B cell (primary cell): ENCODE measurements around the gene ECM2. TPM values are rescaled to one million over a fixed set of nuclear protein-coding genes. Genes with fewer than 3 reads are reported as not detected.

ENCODE experiments used
- ATAC-seq: fragments of 200-7000 bp; cut with Tn5 transposase; one replicate; pipeline ENCODE4 v1.10.0; 2021; ENCODE audit warnings: low read depth, mild to moderate bottlenecking, moderate number of reproducible peaks, moderate library complexity
- CTCF ChIA-PET: fragments of 350-600 bp; sonication (Branson Sonifier 250); formaldehyde crosslinking; loops from one replicate; lab custom pipeline; 2021; ENCODE audit warnings: antibody characterized with exemption, inconsistent platforms; lab: Charles Lee
- POLR2A ChIA-PET: fragments of 350-600 bp; sonication (Branson Sonifier 250); formaldehyde crosslinking; loops from one replicate; lab custom pipeline; 2021; ENCODE audit warnings: antibody characterized with exemption; lab: Charles Lee
- DNase-seq: peaks from one replicate; pipeline ENCODE4 v3.0.0; 2013
- H2AFZ ChIP-seq: 2 replicates; pipeline ENCODE4 v1.6.1; 2012; ENCODE audit warnings: mild to moderate bottlenecking, low read depth, low read length; ENCODE audit not compliant: insufficient read depth, poor library complexity, severe bottlenecking
- H3K27ac ChIP-seq, 2 donors: 1 replicate in 1 of 2; 2 replicates in 1 of 2; pipeline ENCODE4 v1.5.1; 2012 to 2013; ENCODE audit warnings: low read length in 2 of 2, mild to moderate bottlenecking in 2 of 2, moderate library complexity in 1 of 2
- H3K27me3 ChIP-seq, 4 experiments: fragments of 200-600 bp in 1 of 4; sonication (generic) in 1 of 4; replicated peaks in 1 of 4; 1 replicate in 2 of 4; 2 replicates in 2 of 4; pipeline versions ENCODE4 v1.6.1 to v1.7.0; 2013 to 2016; ENCODE audit warnings: low read length in 3 of 4, mild to moderate bottlenecking in 2 of 4, mixed read lengths in 1 of 4, moderate library complexity in 1 of 4; ENCODE audit not compliant: insufficient read depth in 4 of 4, control insufficient read depth in 3 of 4; ENCODE audit errors: control extremely low read depth in 1 of 4
- H3K36me3 ChIP-seq, 2 experiments: replicated peaks in 1 of 2; 1 replicate in 1 of 2; 2 replicates in 1 of 2; pipeline versions ENCODE4 v1.6.1 to v1.7.1; 2013; ENCODE audit warnings: low read length in 1 of 2; ENCODE audit not compliant: insufficient read depth in 2 of 2, control insufficient read depth in 1 of 2; ENCODE audit errors: control extremely low read depth in 1 of 2, extremely low read depth in 1 of 2
- H3K4me1 ChIP-seq, 2 donors: fragments of 200-600 bp in 1 of 2; sonication (generic) in 1 of 2; 1 replicate in 1 of 2; 2 replicates in 1 of 2; pipeline versions ENCODE4 v1.5.1 to v1.6.1; 2013 to 2017; ENCODE audit warnings: low read length in 2 of 2; ENCODE audit not compliant: control insufficient read depth in 2 of 2, insufficient read depth in 2 of 2
- H3K4me2 ChIP-seq: replicated peaks from 2 replicates; pipeline ENCODE3; 2012; ENCODE audit warnings: mild to moderate bottlenecking, low read depth, low read length; ENCODE audit not compliant: poor library complexity, severe bottlenecking
- H3K4me3 ChIP-seq, 5 experiments: fragments of 200-600 bp in 1 of 5; sonication (generic) in 1 of 5; 1 replicate in 3 of 5; 2 replicates in 2 of 5; pipeline versions ENCODE4 v1.5.1 to v1.7.0; 2011 to 2016; ENCODE audit warnings: low read length in 4 of 5, mild to moderate bottlenecking in 4 of 5, low read depth in 2 of 5, control low read depth in 1 of 5, moderate library complexity in 1 of 5; ENCODE audit not compliant: insufficient read depth in 1 of 5; ENCODE audit errors: control extremely low read depth in 1 of 5, extremely low read depth in 1 of 5
- H3K79me2 ChIP-seq: fragments of 200-600 bp; sonication (generic); one replicate; pipeline ENCODE4 v1.6.0; 2016; ENCODE audit warnings: low read length; ENCODE audit not compliant: control insufficient read depth, insufficient read depth
- H3K9ac ChIP-seq: fragments of 200-600 bp; sonication (generic); 2 replicates; pipeline ENCODE4 v1.6.1; 2017; ENCODE audit warnings: mild to moderate bottlenecking, low read length, moderate library complexity
- H3K9me3 ChIP-seq, 3 donors: one replicate each; pipeline versions ENCODE4 v1.6.1 to v1.7.1; 2013; ENCODE audit warnings: low read length in 2 of 3; ENCODE audit not compliant: control insufficient read depth in 2 of 3, insufficient read depth in 1 of 3; ENCODE audit errors: control extremely low read depth in 1 of 3
- H4K20me1 ChIP-seq: 2 replicates; pipeline ENCODE4 v1.6.0; 2012; ENCODE audit warnings: mild to moderate bottlenecking, low read length; ENCODE audit not compliant: insufficient read depth, control insufficient read depth, poor library complexity, severe bottlenecking
- H3K27ac Mint-ChIP-seq: one replicate; pipeline ENCODE4 v1.8.0; 2021; ENCODE audit warnings: mixed read lengths
- H3K27me3 Mint-ChIP-seq: one replicate; pipeline ENCODE4 v1.8.0; 2021; ENCODE audit warnings: mixed read lengths
- H3K4me1 Mint-ChIP-seq: one replicate; pipeline ENCODE4 v1.8.0; 2021; ENCODE audit warnings: mixed read lengths
- H3K4me3 Mint-ChIP-seq: one replicate; pipeline ENCODE4 v1.8.0; 2021; ENCODE audit warnings: mixed read lengths
- H3K9me3 Mint-ChIP-seq: one replicate; pipeline ENCODE4 v1.8.0; 2022; ENCODE audit warnings: mixed read lengths; ENCODE audit not compliant: insufficient read depth
- CTCF ChIP-seq: fragments of 200-600 bp; IDR thresholded peaks from one replicate; pipeline ENCODE4 v1.8.0; 2022; ENCODE audit warnings: antibody characterized with exemption, mild to moderate bottlenecking
- EZH2 ChIP-seq: IDR thresholded peaks from 2 replicates; pipeline ENCODE4 v1.6.1; 2012; ENCODE audit warnings: borderline replicate concordance, low read depth, mild to moderate bottlenecking, moderate library complexity, low read length; ENCODE audit not compliant: insufficient read depth, poor library complexity, severe bottlenecking
- WGBS: methylation state at CpG from one replicate; pipeline ENCODE4 v1.1.5; 2013; ENCODE audit warnings: missing lambda C conversion rate; ENCODE audit not compliant: insufficient coverage; 5-methylcytosine and 5-hydroxymethylcytosine counted together
- intact Hi-C: fragments of 100-400 bp; cut with micrococcal nuclease; formaldehyde crosslinking; loops from one replicate; pipeline ENCODE4 v1.10.0; 2022
- polyA plus RNA-seq: library from polyadenylated mRNA; depleted of rRNA; stranded (reverse); fragments of >200 nt; gene quantifications from 2 replicates; pipeline ENCODE4 v1.2.3, GENCODE V29; 2012
- total RNA-seq, 2 donors: library from RNA; stranded (reverse); fragments of 120-200 nt in 1 of 2; gene quantifications; 1 replicate in 1 of 2; 2 replicates in 1 of 2; pipeline versions ENCODE4 v1.2.3 to v1.2.4, GENCODE V29; 2013 to 2022

Gene ECM2
- total and polyA plus RNA-seq, 2 donors (not counting 1 experiment from before 2014, with no cell fraction given): not detected

GRCh38 chr9:92543972-92544371, 8.2 kb upstream of the ECM2 start:
- no peaks in the 10 kb centered on the region for H3K27me3 ChIP-seq
- no peak overlapping the region for H3K27ac Mint-ChIP-seq
- ChIA-PET CTCF (no interaction called here), POLR2A (no interaction called here)
- no peak for DNase-seq
- H3K27me3 Mint-ChIP-seq: no peaks in the 10 kb centered on the region
- no peaks in the 10 kb centered on the region for H3K36me3 ChIP-seq
- peaks cover 0 to 18% (median 0%) of the 10 kb centered on the region in 3 donors for H3K9me3 ChIP-seq
- no peaks in the 10 kb centered on the region for H3K79me2 ChIP-seq
- no peak overlapping the region for H3K4me3 Mint-ChIP-seq
- ATAC-seq: no peak
- H3K27ac ChIP-seq: no peak overlapping the region
- peaks cover 2% of the 10 kb centered on the region for H3K9me3 Mint-ChIP-seq
- H4K20me1 ChIP-seq: no peaks in the 10 kb centered on the region
- H3K4me1 ChIP-seq: no peaks in the 10 kb centered on the region
- H3K4me2 ChIP-seq: no peak overlapping the region
- H3K9ac ChIP-seq: no peak overlapping the region
- no peak overlapping the region for H2AFZ ChIP-seq
- no peak overlapping the region for H3K4me3 ChIP-seq
- 94% methylated on average over 5 of the region's 7 CpGs for whole genome bisulfite sequencing
- intact Hi-C loops: no loop called here
- H3K4me1 Mint-ChIP-seq: no peaks in the 10 kb centered on the region
- TF ChIP-seq EZH2 (no peak), CTCF (no peak)

GRCh38 chr9:92538541-92538940, 2.8 kb upstream of the ECM2 start:
- Mint-ChIP-seq H3K27ac (no peak overlapping the region), H3K4me1 (peaks cover 11% of the 10 kb centered on the region), H3K4me3 (no peak overlapping the region), H3K9me3 (peaks cover 2% of the 10 kb centered on the region), H3K27me3 (no peaks in the 10 kb centered on the region)
- Histone ChIP-seq H3K9ac (no peak overlapping the region), H3K4me1 (no peaks in the 10 kb centered on the region), H3K4me3 (no peak overlapping the region), H4K20me1 (no peaks in the 10 kb centered on the region), H3K9me3 (peaks cover 0 to 3% (median 0%) of the 10 kb centered on the region in 3 donors), H3K79me2 (no peaks in the 10 kb centered on the region), H3K4me2 (no peak overlapping the region), H3K36me3 (no peaks in the 10 kb centered on the region), H3K27ac (no peak overlapping the region), H2AFZ (no peak overlapping the region), H3K27me3 (no peaks in the 10 kb centered on the region)
- ChIA-PET CTCF (no interaction called here), POLR2A (no interaction called here)
- intact Hi-C loops: no loop called here
- ATAC-seq (no peak), DNase-seq (no peak)
- 100% methylated on average over 1 of the region's 2 CpGs for WGBS
- no peak for TF ChIP-seq CTCF
- TF ChIP-seq EZH2: no peak
